C4-2B (cell line): ENCODE measurements around the gene C1orf159.
"Not testable (repeated sequence)": the region's sequence is repeated elsewhere in the genome, so short reads cannot be mapped to it uniquely, and the experiment has no call there.

Source experiments
- H3K27ac ChIP-seq: fragments of 450-650 bp; 2 replicates; pipeline ENCODE4 v1.5.1; 2017
- CTCF ChIP-seq: fragments of 450-650 bp; conservative IDR thresholded peaks from 2 replicates; pipeline ENCODE4 v1.5.1; 2017; ENCODE audit warnings: mild to moderate bottlenecking
- ZFX ChIP-seq: fragments of 450-650 bp; IDR thresholded peaks from 2 replicates; pipeline ENCODE4 v1.6.1; 2017

The C1orf159 gene

GRCh38 chr1:1099506-1100183, 16.2 kb downstream of the C1orf159 start:
- H3K27ac ChIP-seq: no peak overlapping the region
- TF ChIP-seq ZFX (no peak), CTCF (no peak)

GRCh38 chr1:1098681-1099421, 17.0 kb downstream of the C1orf159 start:
- TF ChIP-seq CTCF: no peak
- TF ChIP-seq ZFX: no peak
- no peak overlapping the region for H3K27ac ChIP-seq

GRCh38 chr1:1096136-1096535, 19.8 kb downstream of the C1orf159 start:
- not testable (repeated sequence) for H3K27ac ChIP-seq

GRCh38 chr1:1094981-1095380, 20.9 kb downstream of the C1orf159 start:
- TF ChIP-seq ZFX: no peak
- H3K27ac ChIP-seq: no peak overlapping the region

- no peak for TF ChIP-seq CTCF
- no peak for TF ChIP-seq ZFX
- no peak overlapping the region for H3K27ac ChIP-seq
Measured at GRCh38 chr1:1093610-1093943, 22.3 kb downstream of the C1orf159 start.

GRCh38 chr1:1092894-1093609, 22.8 kb downstream of the C1orf159 start:
- no peak for TF ChIP-seq ZFX
- no peak overlapping the region for H3K27ac ChIP-seq

- no peak overlapping the region for H3K27ac ChIP-seq
- TF ChIP-seq CTCF (no peak), ZFX (no peak)
Measured at GRCh38 chr1:1092149-1092855, 23.6 kb downstream of the C1orf159 start.

- no peak overlapping the region for H3K27ac ChIP-seq
- TF ChIP-seq ZFX: no peak
- TF ChIP-seq CTCF: no peak
Measured at GRCh38 chr1:1091344-1092148, 24.3 kb downstream of the C1orf159 start.
